ENCODE results near the gene DOK7.

GRCh38 chr4:3492741-3493719 lies 29.9 kb downstream of the DOK7 start:
- TF ChIP-seq CTCF (IDR thresholded peaks at IDR 0.05) (no peak), POLR2A (IDR thresholded peaks at IDR 0.05) (no peak)

All from Peyer's patch (tissue), 4 donors.